GM18499 (cell line): ENCODE data around the gene LINGO1.

ENCODE experiments used
- ATAC-seq: cut with Tn5 transposase; IDR thresholded peaks from one replicate; pipeline ENCODE4 v1.9.1; 2021; ENCODE audit warnings: moderate number of reproducible peaks; ENCODE audit not compliant: insufficient read depth, unreplicated experiment

Gene LINGO1

GRCh38 chr15:77658304-77658703, 25.6 kb upstream of the LINGO1 start:
- ATAC-seq = no peak

- no peak for ATAC-seq
Measured at GRCh38 chr15:77657634-77658238, 25.0 kb upstream of the LINGO1 start.

GRCh38 chr15:77656294-77656693, 23.6 kb upstream of the LINGO1 start:
- ATAC-seq = no peak

- ATAC-seq = no peak
Measured at GRCh38 chr15:77654975-77655374, 22.3 kb upstream of the LINGO1 start.

- no peak for ATAC-seq
Measured at GRCh38 chr15:77653832-77654480, 21.2 kb upstream of the LINGO1 start.

- ATAC-seq = no peak
Measured at GRCh38 chr15:77650265-77650664, 17.6 kb upstream of the LINGO1 start.

GRCh38 chr15:77649610-77650009, 16.9 kb upstream of the LINGO1 start:
- no peak for ATAC-seq

- ATAC-seq = no peak
Measured at GRCh38 chr15:77649017-77649416, 16.3 kb upstream of the LINGO1 start.

- no peak for ATAC-seq
Measured at GRCh38 chr15:77647961-77648360, 15.2 kb upstream of the LINGO1 start.

- no peak for ATAC-seq
Measured at GRCh38 chr15:77646104-77646694, 13.5 kb upstream of the LINGO1 start.

- no peak for ATAC-seq
Measured at GRCh38 chr15:77645602-77646001, 12.9 kb upstream of the LINGO1 start.

GRCh38 chr15:77644543-77645247, 12.0 kb upstream of the LINGO1 start:
- ATAC-seq = no peak

GRCh38 chr15:77643764-77644163, 11.1 kb upstream of the LINGO1 start:
- no peak for ATAC-seq

GRCh38 chr15:77642793-77643430, 10.2 kb upstream of the LINGO1 start:
- ATAC-seq = no peak

GRCh38 chr15:77641999-77642398, 9.3 kb upstream of the LINGO1 start:
- ATAC-seq = no peak

GRCh38 chr15:77640615-77641014, 7.9 kb upstream of the LINGO1 start:
- no peak for ATAC-seq

GRCh38 chr15:77639431-77639830, 6.7 kb upstream of the LINGO1 start:
- no peak for ATAC-seq

- ATAC-seq = no peak
Measured at GRCh38 chr15:77637851-77638692, 5.4 kb upstream of the LINGO1 start.

- ATAC-seq = no peak
Measured at GRCh38 chr15:77636209-77636608, 3.5 kb upstream of the LINGO1 start.
